ENCODE measurements around the gene KCNH2.

Gene KCNH2

GRCh38 chr7:150975536-150976319, 2.4 kb downstream of the KCNH2 start:
- no peak for DNase-seq (ENCODE audit: low read depth in 2 of 2)

- peak; percentile 65 to 69 for DNase-seq (ENCODE audit: low read depth in 2 of 2)
Measured at GRCh38 chr7:150974468-150975391, 3.4 kb downstream of the KCNH2 start.

- no peak for DNase-seq (ENCODE audit: low read depth in 2 of 2)
Measured at GRCh38 chr7:150973571-150974451, 4.3 kb downstream of the KCNH2 start.

- no peak for DNase-seq (ENCODE audit: low read depth in 2 of 2)
Measured at GRCh38 chr7:150972741-150973140, 5.4 kb downstream of the KCNH2 start.

GRCh38 chr7:150972023-150972468, 6.1 kb downstream of the KCNH2 start:
- no peak for DNase-seq (ENCODE audit: low read depth in 2 of 2)

GRCh38 chr7:150971242-150972022, 6.7 kb downstream of the KCNH2 start:
- DNase-seq (ENCODE audit: low read depth in 2 of 2), result no peak

- DNase-seq (ENCODE audit: low read depth in 2 of 2), result no peak
Measured at GRCh38 chr7:150970424-150970823, 7.7 kb downstream of the KCNH2 start.

- no peak for DNase-seq (ENCODE audit: low read depth in 2 of 2)
Measured at GRCh38 chr7:150969475-150969874, 8.6 kb downstream of the KCNH2 start.

- no peak for DNase-seq (ENCODE audit: low read depth in 2 of 2)
Measured at GRCh38 chr7:150968734-150969372, 9.3 kb downstream of the KCNH2 start.

- DNase-seq (ENCODE audit: low read depth in 2 of 2), result no peak
Measured at GRCh38 chr7:150968056-150968733, 9.9 kb downstream of the KCNH2 start.

- no peak for DNase-seq (ENCODE audit: low read depth in 2 of 2)
Measured at GRCh38 chr7:150967349-150967748, 10.8 kb downstream of the KCNH2 start.

- no peak for DNase-seq (ENCODE audit: low read depth in 2 of 2)
Measured at GRCh38 chr7:150966002-150966401, 12.1 kb downstream of the KCNH2 start.

- DNase-seq (ENCODE audit: low read depth in 2 of 2), result no peak
Measured at GRCh38 chr7:150965273-150965830, 12.8 kb downstream of the KCNH2 start.

GRCh38 chr7:150964593-150965111, 13.5 kb downstream of the KCNH2 start:
- no peak for DNase-seq (ENCODE audit: low read depth in 2 of 2)

GRCh38 chr7:150963707-150964559, 14.2 kb downstream of the KCNH2 start:
- DNase-seq (ENCODE audit: low read depth in 2 of 2), result no peak

- no peak for DNase-seq (ENCODE audit: low read depth in 2 of 2)
Measured at GRCh38 chr7:150962553-150963399, 15.3 kb downstream of the KCNH2 start.

GRCh38 chr7:150962290-150962552, 15.9 kb downstream of the KCNH2 start:
- no peak for DNase-seq (ENCODE audit: low read depth in 2 of 2)
